Esophagus muscularis mucosa (tissue), 3 donors: ENCODE data around the gene HOXB5.

Experiments used
- POLR2A ChIP-seq: fragments of 450-650 bp; IDR thresholded peaks from one replicate; pipeline ENCODE4 v1.6.1; 2017; ENCODE audit warnings: antibody characterized with exemption, moderate library complexity, mild to moderate bottlenecking, low read depth
- TF ChIP-seq, protein P1 (sequence below), 3 experiments: fragments of 200-600 bp in 2 of 3; fragments of 450-650 bp in 1 of 3; sonication (generic) in 2 of 3; IDR thresholded peaks; one replicate each; pipeline ENCODE4 v1.5.1; 2017 to 2019; ENCODE audit warnings: antibody characterized with exemption in 3 of 3, mild to moderate bottlenecking in 2 of 3, moderate library complexity in 1 of 3

DNA sequence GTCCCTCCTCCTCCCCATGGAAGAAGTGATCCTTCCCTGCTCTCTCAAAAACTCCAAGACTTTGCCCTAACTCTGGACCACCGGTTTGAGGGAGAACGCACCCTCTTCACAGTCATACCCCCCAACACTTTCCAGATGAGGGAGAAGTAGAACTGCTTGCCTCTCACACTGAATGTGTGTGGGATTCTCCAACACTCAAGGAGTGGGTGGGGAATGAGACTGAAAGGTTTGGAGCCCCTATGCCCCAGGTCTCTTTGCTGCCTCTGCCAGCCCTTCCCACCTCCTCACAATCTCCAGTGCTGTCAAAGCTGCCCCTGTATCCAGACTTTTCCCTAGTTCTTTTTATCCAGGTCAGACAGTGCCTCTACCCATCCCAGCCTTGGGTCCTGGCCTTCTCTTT is 26.9 kb downstream of the HOXB5 start:
- TF ChIP-seq, protein P1, sequence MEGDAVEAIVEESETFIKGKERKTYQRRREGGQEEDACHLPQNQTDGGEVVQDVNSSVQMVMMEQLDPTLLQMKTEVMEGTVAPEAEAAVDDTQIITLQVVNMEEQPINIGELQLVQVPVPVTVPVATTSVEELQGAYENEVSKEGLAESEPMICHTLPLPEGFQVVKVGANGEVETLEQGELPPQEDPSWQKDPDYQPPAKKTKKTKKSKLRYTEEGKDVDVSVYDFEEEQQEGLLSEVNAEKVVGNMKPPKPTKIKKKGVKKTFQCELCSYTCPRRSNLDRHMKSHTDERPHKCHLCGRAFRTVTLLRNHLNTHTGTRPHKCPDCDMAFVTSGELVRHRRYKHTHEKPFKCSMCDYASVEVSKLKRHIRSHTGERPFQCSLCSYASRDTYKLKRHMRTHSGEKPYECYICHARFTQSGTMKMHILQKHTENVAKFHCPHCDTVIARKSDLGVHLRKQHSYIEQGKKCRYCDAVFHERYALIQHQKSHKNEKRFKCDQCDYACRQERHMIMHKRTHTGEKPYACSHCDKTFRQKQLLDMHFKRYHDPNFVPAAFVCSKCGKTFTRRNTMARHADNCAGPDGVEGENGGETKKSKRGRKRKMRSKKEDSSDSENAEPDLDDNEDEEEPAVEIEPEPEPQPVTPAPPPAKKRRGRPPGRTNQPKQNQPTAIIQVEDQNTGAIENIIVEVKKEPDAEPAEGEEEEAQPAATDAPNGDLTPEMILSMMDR (IDR thresholded peaks at IDR 0.05): no peak
- TF ChIP-seq POLR2A: no peak
